ENCODE results near the gene MRS2. TPM values are rescaled to one million over a fixed set of nuclear protein-coding genes. Genes with fewer than 3 reads are reported as not detected.

The MRS2 gene
- total and polyA plus RNA-seq, 9 of the 15 experiments (the other 6 are each of a cell fraction or from before 2014, with no cell fraction given) = 14.6 to 57.9 (median 48.1) TPM

GRCh38 chr6:24376871-24377270, 25.9 kb upstream of the MRS2 start:
- POLR2A ChIA-PET = interaction anchor here (1.2 kb wide), 1 partner anchor 23 kb away, joined by 3 read pairs; no protein-coding TSS in a partner anchor
- Histone ChIP-seq H3K36me3 (ENCODE audit: control insufficient read depth, insufficient read depth, low read length) (no peaks in the 10 kb centered on the region), H3K27me3 (ENCODE audit: control insufficient read depth in 2 of 2, insufficient read depth in 2 of 2, low read length in 2 of 2) (peaks cover 13 to 27% of the 10 kb centered on the region in 2 experiments; a peak in 4 of 5 replicates), H3K9me3 (replicated peaks; ENCODE audit: control insufficient read depth, insufficient read depth, low read depth, low read length) (no peaks in the 10 kb centered on the region), H3K79me2 (ENCODE audit: control insufficient read depth, insufficient read depth, low read length) (no peaks in the 10 kb centered on the region), H3K9me1 (ENCODE audit: control insufficient read depth, insufficient read depth, low read length) (no peaks in the 10 kb centered on the region), H3K9ac (ENCODE audit: insufficient read depth in 1 of 2, low read depth in 2 of 2, low read length in 2 of 2) (no peak overlapping the region), H3K4me1 (replicated peaks in 1 of 2; ENCODE audit: control insufficient read depth in 2 of 2, insufficient read depth in 2 of 2, low read length in 2 of 2) (no peaks in the 10 kb centered on the region), H3K4me2 (ENCODE audit: insufficient read depth, low read length) (no peak overlapping the region), H4K20me1 (replicated peaks; ENCODE audit: control insufficient read depth, insufficient read depth, low read length) (no peaks in the 10 kb centered on the region), H3K27ac (ENCODE audit: extremely low read depth, low read depth, low read length) (no peak overlapping the region), H3K4me3 (no peak overlapping the region), H2AFZ (ENCODE audit: low read depth, low read length) (no peak overlapping the region)
- CTCF ChIA-PET (ENCODE audit: low intra/inter-chr PET ratio) = no interaction called here
- WGBS (ENCODE audit: insufficient coverage, low coverage, missing lambda C conversion rate) = 5% methylated on average over 4 of the region's 4 CpGs
- FAIRE-seq (no peak), ATAC-seq (no peak), DNase-seq (ENCODE audit: extremely low read depth in 1 of 4, low spot score in 3 of 4) (no peak)
- intact Hi-C loops (cut with micrococcal nuclease) = no loop called here
- in situ Hi-C loops (cut with MboI) = no loop called here
- TF ChIP-seq DACH1 (IDR thresholded peaks at IDR 0.05; ENCODE audit: partially characterized antibody) = no peak
- TF ChIP-seq, protein P1, sequence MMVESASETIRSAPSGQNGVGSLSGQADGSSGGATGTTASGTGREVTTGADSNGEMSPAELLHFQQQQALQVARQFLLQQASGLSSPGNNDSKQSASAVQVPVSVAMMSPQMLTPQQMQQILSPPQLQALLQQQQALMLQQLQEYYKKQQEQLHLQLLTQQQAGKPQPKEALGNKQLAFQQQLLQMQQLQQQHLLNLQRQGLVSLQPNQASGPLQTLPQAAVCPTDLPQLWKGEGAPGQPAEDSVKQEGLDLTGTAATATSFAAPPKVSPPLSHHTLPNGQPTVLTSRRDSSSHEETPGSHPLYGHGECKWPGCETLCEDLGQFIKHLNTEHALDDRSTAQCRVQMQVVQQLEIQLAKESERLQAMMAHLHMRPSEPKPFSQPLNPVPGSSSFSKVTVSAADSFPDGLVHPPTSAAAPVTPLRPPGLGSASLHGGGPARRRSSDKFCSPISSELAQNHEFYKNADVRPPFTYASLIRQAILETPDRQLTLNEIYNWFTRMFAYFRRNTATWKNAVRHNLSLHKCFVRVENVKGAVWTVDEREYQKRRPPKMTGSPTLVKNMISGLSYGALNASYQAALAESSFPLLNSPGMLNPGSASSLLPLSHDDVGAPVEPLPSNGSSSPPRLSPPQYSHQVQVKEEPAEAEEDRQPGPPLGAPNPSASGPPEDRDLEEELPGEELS (CRISPR knock-in tag; IDR thresholded peaks at IDR 0.05; ENCODE audit: borderline replicate concordance) = no peak
- BruUV-seq (replicated peaks) = no TSS peak

DNA sequence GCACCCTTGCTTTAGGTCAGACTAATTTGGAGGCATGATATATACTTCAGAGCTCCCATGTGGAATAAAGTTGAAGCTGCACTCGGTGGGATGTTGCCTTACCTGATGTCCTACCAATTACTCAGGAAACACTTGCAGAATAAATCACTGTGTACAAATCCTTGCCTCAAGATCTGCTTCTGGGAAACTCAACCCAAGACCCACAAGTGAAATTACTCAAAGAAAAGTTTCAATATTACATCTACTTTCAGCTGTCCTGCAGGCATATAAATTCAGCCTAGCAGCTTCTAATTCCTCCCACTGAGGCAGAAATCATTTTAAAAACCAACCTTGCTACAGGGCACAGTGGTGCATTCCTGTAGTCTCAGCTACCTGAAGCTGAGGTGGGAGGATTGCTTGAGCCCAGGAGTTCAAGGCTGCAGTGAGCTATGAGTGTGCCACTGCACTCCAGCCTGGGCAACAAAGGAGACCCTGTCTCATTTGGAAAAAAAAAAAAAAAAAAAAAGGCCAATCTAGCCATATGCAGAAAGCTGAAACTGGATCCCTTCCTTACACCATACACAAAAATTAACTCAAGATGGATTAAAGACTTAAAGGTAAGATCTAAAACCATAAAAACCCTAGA, 24.2 kb upstream of the MRS2 start:
- intact Hi-C loops (cut with micrococcal nuclease) (no loop called here), in situ Hi-C loops (cut with MboI) (no loop called here)
- no peak overlapping the region for H3K4me3 ChIP-seq
- FAIRE-seq = no peak
- no peaks in the 10 kb centered on the region for H3K9me1 ChIP-seq (ENCODE audit: control insufficient read depth, insufficient read depth, low read length)
- no TSS peak for BruUV-seq (replicated peaks)
- no peak overlapping the region for H3K4me2 ChIP-seq (ENCODE audit: insufficient read depth, low read length)
- H4K20me1 ChIP-seq (replicated peaks; ENCODE audit: control insufficient read depth, insufficient read depth, low read length) = no peaks in the 10 kb centered on the region
- POLR2A ChIA-PET = no interaction called here
- WGBS (ENCODE audit: insufficient coverage, low coverage, missing lambda C conversion rate) = 0% methylated on average over 1 of the region's 1 CpG
- H3K27me3 ChIP-seq (ENCODE audit: control insufficient read depth in 2 of 2, insufficient read depth in 2 of 2, low read length in 2 of 2) = peaks cover 15 to 27% of the 10 kb centered on the region in 2 experiments; a peak in 4 of 5 replicates
- ATAC-seq = no peak
- H2AFZ ChIP-seq (ENCODE audit: low read depth, low read length) = no peak overlapping the region
- no peak overlapping the region for H3K9ac ChIP-seq (ENCODE audit: insufficient read depth in 1 of 2, low read depth in 2 of 2, low read length in 2 of 2)
- no peak for TF ChIP-seq E2F1 (CRISPR knock-in tag; IDR thresholded peaks at IDR 0.05)
- TF ChIP-seq ZZZ3 (IDR thresholded peaks at IDR 0.05) = no peak
- no peak for TF ChIP-seq ZNF212 (CRISPR knock-in tag; IDR thresholded peaks at IDR 0.05)
- TF ChIP-seq FOXJ2 (tag; IDR thresholded peaks at IDR 0.05) = no peak
- no peak for TF ChIP-seq MITF (IDR thresholded peaks at IDR 0.05)
- TF ChIP-seq SIRT6 (IDR thresholded peaks at IDR 0.05; ENCODE audit: low read depth, low read length) = no peak
- no peak for TF ChIP-seq SNRNP70 (optimal IDR thresholded peaks at IDR 0.05; ENCODE audit: low read depth, low read length)
- TF ChIP-seq ZFPM2 (CRISPR knock-in tag; IDR thresholded peaks at IDR 0.05) = no peak
- TF ChIP-seq CBX1 (IDR thresholded peaks at IDR 0.05; ENCODE audit: low read depth) = no peak
- TF ChIP-seq TBP (optimal IDR thresholded peaks at IDR 0.05; ENCODE audit: low read depth, low read length) = no peak
- CTCF ChIA-PET (ENCODE audit: low intra/inter-chr PET ratio) = no interaction called here
- H3K36me3 ChIP-seq (ENCODE audit: control insufficient read depth, insufficient read depth, low read length) = no peaks in the 10 kb centered on the region
- no peaks in the 10 kb centered on the region for H3K4me1 ChIP-seq (replicated peaks in 1 of 2; ENCODE audit: control insufficient read depth in 2 of 2, insufficient read depth in 2 of 2, low read length in 2 of 2)
- no peaks in the 10 kb centered on the region for H3K9me3 ChIP-seq (replicated peaks; ENCODE audit: control insufficient read depth, insufficient read depth, low read depth, low read length)
- DNase-seq (ENCODE audit: extremely low read depth in 1 of 4, low spot score in 3 of 4) = no peak
- H3K79me2 ChIP-seq (ENCODE audit: control insufficient read depth, insufficient read depth, low read length) = no peaks in the 10 kb centered on the region
- no peak overlapping the region for H3K27ac ChIP-seq (ENCODE audit: extremely low read depth, low read depth, low read length)

All from K562 (cell line).